ENCODE results near the gene PKDCC. TPM values are rescaled to one million over a fixed set of nuclear protein-coding genes. Genes with fewer than 3 reads are reported as not detected.

Gene PKDCC
- total and polyA plus RNA-seq, 2 donors from 2014 or later = 28.1 to 52.2 TPM

- peak in 4 of 5 donors; percentile 29 to 90 (median 47) for DNase-seq
Observed at GRCh38 chr2:42060718-42061619, 13.1 kb downstream of the PKDCC start.

GRCh38 chr2:42061839-42062238 lies 14.0 kb downstream of the PKDCC start:
- FAIRE-seq (no peak), DNase-seq (no peak)
- Histone ChIP-seq H3K9ac (ENCODE audit: low read length in 3 of 3) (no peak overlapping the region), H3K27me3 (ENCODE audit: control insufficient read depth, insufficient read depth, low read length) (no peaks in the 10 kb centered on the region), H3K4me1 (ENCODE audit: control insufficient read depth in 2 of 3, insufficient read depth in 2 of 3, low read depth in 1 of 3, low read length in 3 of 3) (peaks cover 0 to 26% (median 20%) of the 10 kb centered on the region in 3 donors), H3K36me3 (ENCODE audit: control insufficient read depth in 2 of 3, insufficient read depth in 3 of 3, low read length in 3 of 3) (peaks cover 10 to 23% (median 16%) of the 10 kb centered on the region in 3 donors), H3K4me3 (ENCODE audit: low read length in 3 of 3) (no peak overlapping the region), H3K27ac (ENCODE audit: low read depth in 2 of 2, low read length in 2 of 2) (no peak overlapping the region), H3K9me3 (ENCODE audit: control insufficient read depth in 2 of 3, insufficient read depth in 1 of 3, low read length in 3 of 3) (no peaks in the 10 kb centered on the region)
- no peak for TF ChIP-seq CTCF (IDR thresholded peaks at IDR 0.05; ENCODE audit: borderline replicate concordance, extremely low read depth, insufficient read depth)
- intact Hi-C loops (cut with DNase I) = no loop called here

More at GRCh38 chr2:42060718-42061619, 13.1 kb downstream of the PKDCC start:
- H3K4me3 ChIP-seq (ENCODE audit: low read length in 3 of 3) = no peak overlapping the region
- H3K36me3 ChIP-seq (ENCODE audit: control insufficient read depth in 2 of 3, insufficient read depth in 3 of 3, low read length in 3 of 3) = peaks cover 10 to 25% (median 18%) of the 10 kb centered on the region in 3 donors
- FAIRE-seq = no peak
- H3K27me3 ChIP-seq (ENCODE audit: control insufficient read depth, insufficient read depth, low read length) = no peaks in the 10 kb centered on the region
- no peaks in the 10 kb centered on the region for H3K9me3 ChIP-seq (ENCODE audit: control insufficient read depth in 2 of 3, insufficient read depth in 1 of 3, low read length in 3 of 3)
- no peak overlapping the region for H3K9ac ChIP-seq (ENCODE audit: low read length in 3 of 3)
- H3K4me1 ChIP-seq (ENCODE audit: control insufficient read depth in 2 of 3, insufficient read depth in 2 of 3, low read depth in 1 of 3, low read length in 3 of 3) = peaks cover 0 to 29% (median 25%) of the 10 kb centered on the region in 3 donors
- intact Hi-C loops (cut with DNase I) = no loop called here
- peak overlapping the region; percentile 15 to 81 for H3K27ac ChIP-seq (ENCODE audit: low read depth in 2 of 2, low read length in 2 of 2)
- no peak for TF ChIP-seq CTCF (IDR thresholded peaks at IDR 0.05; ENCODE audit: borderline replicate concordance, extremely low read depth, insufficient read depth)

- DNase-seq = no peak
- no peak for TF ChIP-seq CTCF (IDR thresholded peaks at IDR 0.05; ENCODE audit: borderline replicate concordance, extremely low read depth, insufficient read depth)
- no peak overlapping the region for H3K9ac ChIP-seq (ENCODE audit: low read length in 3 of 3)
Observed at GRCh38 chr2:42063431-42064171, 15.8 kb downstream of the PKDCC start.

More at GRCh38 chr2:42063431-42064171, 15.8 kb downstream of the PKDCC start:
- Histone ChIP-seq H3K27ac (ENCODE audit: low read depth in 2 of 2, low read length in 2 of 2) (no peak overlapping the region), H3K9me3 (ENCODE audit: control insufficient read depth in 2 of 3, insufficient read depth in 1 of 3, low read length in 3 of 3) (no peaks in the 10 kb centered on the region), H3K36me3 (ENCODE audit: control insufficient read depth in 2 of 3, insufficient read depth in 3 of 3, low read length in 3 of 3) (peaks cover 0 to 8% (median 7%) of the 10 kb centered on the region in 3 donors), H3K4me3 (ENCODE audit: low read length in 3 of 3) (no peak overlapping the region), H3K27me3 (ENCODE audit: control insufficient read depth, insufficient read depth, low read length) (no peaks in the 10 kb centered on the region), H3K4me1 (ENCODE audit: control insufficient read depth in 2 of 3, insufficient read depth in 2 of 3, low read depth in 1 of 3, low read length in 3 of 3) (peaks cover 0 to 18% (median 16%) of the 10 kb centered on the region in 3 donors)
- no peak for FAIRE-seq
- intact Hi-C loops (cut with DNase I) = no loop called here

Measured in kidney (tissue), 14 donors.